Esophagus squamous epithelium (tissue), 5 donors: Measurements from ENCODE around the gene OR1E2. TPM values are rescaled to one million over a fixed set of nuclear protein-coding genes. Genes with fewer than 3 reads are reported as not detected.
"Not testable (repeated sequence)": the region's sequence is repeated elsewhere in the genome, so short reads cannot be mapped to it uniquely, and the experiment has no call there.

Experiments
- DNase-seq: peaks from one replicate; lab custom pipeline; 2025; lab: John Stamatoyannopoulos, UW
- H3K27ac ChIP-seq, 4 donors: fragments of 200-600 bp; sonication (generic); one replicate each; pipeline ENCODE4 v1.5.1; 2016 to 2019; ENCODE audit warnings: mild to moderate bottlenecking in 1 of 4
- H3K27me3 ChIP-seq, 4 donors: fragments of 200-600 bp; sonication (generic); 1 replicate in 3 of 4; 2 replicates in 1 of 4; pipeline versions ENCODE4 v1.5.1 to v1.6.0; 2017 to 2021; ENCODE audit warnings: antibody characterized with exemption in 1 of 4
- H3K36me3 ChIP-seq, 3 donors: fragments of 200-600 bp; sonication (generic); one replicate each; pipeline ENCODE4 v1.5.1; 2016 to 2019
- H3K4me1 ChIP-seq, 3 donors: fragments of 200-600 bp; sonication (generic); one replicate each; pipeline ENCODE4 v1.5.1; 2017 to 2019
- H3K4me3 ChIP-seq, 4 donors: fragments of 200-600 bp; sonication (generic); 1 replicate in 3 of 4; 2 replicates in 1 of 4; pipeline ENCODE4 v1.5.1; 2016 to 2019; ENCODE audit warnings: mild to moderate bottlenecking in 2 of 4, moderate library complexity in 1 of 4
- H3K9me3 ChIP-seq, 3 donors: fragments of 200-600 bp; sonication (generic); one replicate each; pipeline ENCODE4 v1.5.1; 2016 to 2019
- CTCF ChIP-seq, 6 experiments: fragments of 450-650 bp in 4 of 6; fragments of 200-600 bp in 2 of 6; sonication (generic) in 2 of 6; IDR thresholded peaks; one replicate each; pipeline ENCODE4 v1.5.1; 2016 to 2019; ENCODE audit warnings: antibody characterized with exemption in 6 of 6, mild to moderate bottlenecking in 4 of 6, moderate library complexity in 4 of 6
- POLR2A ChIP-seq, 4 donors: fragments of 450-650 bp; IDR thresholded peaks; one replicate each; pipeline ENCODE4 v1.6.1; 2017; ENCODE audit warnings: antibody characterized with exemption in 4 of 4, mild to moderate bottlenecking in 4 of 4, moderate library complexity in 3 of 4
- WGBS, 2 donors: methylation state at CpG; one replicate each; pipeline ENCODE4 v1.1.5; 2018; 5-methylcytosine and 5-hydroxymethylcytosine counted together
- intact Hi-C: fragments of 100-400 bp; cut with DNase I; formaldehyde crosslinking; loops from one replicate; pipeline ENCODE4 v1.15.0; 2022
- total RNA-seq, 4 donors: library from RNA; depleted of rRNA; stranded (reverse); fragments of >200 nt; gene quantifications; one replicate each; pipeline ENCODE4 v1.1.0, GENCODE V29; 2016
- donor health status: DM: yes; HTN: yes; CAD: no.

OR1E2 gene
- total RNA-seq, 4 donors from 2014 or later: not detected

GRCh38 chr17:3418222-3418621, 15.4 kb downstream of the OR1E2 start:
- Histone ChIP-seq H3K4me1 (no peaks in the 10 kb centered on the region), H3K36me3 (no peaks in the 10 kb centered on the region), H3K4me3 (no peak overlapping the region), H3K27me3 (peaks cover 0 to 5% (median 0%) of the 10 kb centered on the region in 4 donors), H3K27ac (no peak overlapping the region), H3K9me3 (no peaks in the 10 kb centered on the region)
- WGBS, 2 donors: 40 to 61% methylated on average over 2 of the region's 2 CpGs
- no peak for DNase-seq
- intact Hi-C loops: no loop called here
- TF ChIP-seq POLR2A (IDR thresholded peaks at IDR 0.05): no peak
- TF ChIP-seq CTCF (IDR thresholded peaks at IDR 0.05): no peak

- H3K4me1 ChIP-seq: no peaks in the 10 kb centered on the region
- no peak for TF ChIP-seq POLR2A (IDR thresholded peaks at IDR 0.05)
- no peak for TF ChIP-seq CTCF (IDR thresholded peaks at IDR 0.05)
- no peak overlapping the region for H3K27ac ChIP-seq
- H3K9me3 ChIP-seq: no peaks in the 10 kb centered on the region
- H3K27me3 ChIP-seq: peaks cover 0 to 6% (median 0%) of the 10 kb centered on the region in 4 donors
- 66 to 79% methylated on average over 5 of the region's 5 CpGs for WGBS, 2 donors
- DNase-seq: no peak
- intact Hi-C loops: no loop called here
- H3K4me3 ChIP-seq: no peak overlapping the region
- H3K36me3 ChIP-seq: no peaks in the 10 kb centered on the region
Measured at GRCh38 chr17:3415610-3416009, 18.0 kb downstream of the OR1E2 start.

- H3K36me3 ChIP-seq, H3K4me3 ChIP-seq, DNase-seq, intact Hi-C loops, H3K4me1 ChIP-seq, H3K27ac ChIP-seq: not testable (repeated sequence)
- peaks cover 0 to 10% (median 0%) of the 10 kb centered on the region in 4 donors for H3K27me3 ChIP-seq
- no CpG with 5 or more reads among the region's 16 CpGs for WGBS, 2 donors
- peaks cover 0 to 12% (median 0%) of the 10 kb centered on the region in 3 donors for H3K9me3 ChIP-seq
Measured at GRCh38 chr17:3412216-3412615, 21.4 kb downstream of the OR1E2 start.

- DNase-seq: no peak
- Histone ChIP-seq H3K36me3 (no peaks in the 10 kb centered on the region), H3K4me1 (no peaks in the 10 kb centered on the region), H3K9me3 (peaks cover 0 to 12% (median 0%) of the 10 kb centered on the region in 3 donors), H3K4me3 (no peak within 1 kb of the TSS), H3K27ac (no peak within 1 kb of the TSS), H3K27me3 (peaks cover 0 to 10% (median 0%) of the 10 kb centered on the region in 4 donors)
- 66 to 88% methylated on average over 2 of the region's 3 CpGs for WGBS, 2 donors
- intact Hi-C loops: no loop called here
- TF ChIP-seq CTCF (IDR thresholded peaks at IDR 0.05) (no peak), POLR2A (IDR thresholded peaks at IDR 0.05) (no peak)
Measured at GRCh38 chr17:3411070-3411469, 22.6 kb downstream of the OR1E2 start, which contains the start of gene OR3A3. TSS of gene OR3A3 (plus strand) at chr17:3411370.

GRCh38 chr17:3403856-3404255, 29.8 kb downstream of the OR1E2 start:
- DNase-seq, intact Hi-C loops, H3K27ac ChIP-seq, H3K4me1 ChIP-seq, H3K36me3 ChIP-seq, H3K4me3 ChIP-seq, H3K27me3 ChIP-seq: not testable (repeated sequence)
- 77 to 89% methylated on average over 1 of the region's 1 CpG for WGBS, 2 donors
- peaks cover 0 to 11% (median 0%) of the 10 kb centered on the region in 3 donors for H3K9me3 ChIP-seq

- Histone ChIP-seq H3K27me3 (peaks cover 0 to 10% (median 0%) of the 10 kb centered on the region in 4 donors), H3K4me3 (no peak overlapping the region), H3K9me3 (no peaks in the 10 kb centered on the region), H3K27ac (no peak overlapping the region), H3K36me3 (no peaks in the 10 kb centered on the region), H3K4me1 (no peaks in the 10 kb centered on the region)
- intact Hi-C loops: no loop called here
- 53 to 59% methylated on average over 2 of the region's 2 CpGs for WGBS, 2 donors
- TF ChIP-seq POLR2A (IDR thresholded peaks at IDR 0.05): no peak
- no peak for TF ChIP-seq CTCF (IDR thresholded peaks at IDR 0.05)
- no peak for DNase-seq
Measured at GRCh38 chr17:3401786-3402185, 31.9 kb downstream of the OR1E2 start.
